Non-pigmented ciliary epithelial cell (primary cell): ENCODE data around the gene ZBTB2.

ENCODE experiments used
- DNase-seq: peaks from one replicate; pipeline ENCODE4 v3.0.0-alpha.2; 2010; ENCODE audit warnings: low read depth

The ZBTB2 gene

GRCh38 chr6:151391471-151392413 lies at the start of gene ZBTB2:
TSS of gene ZBTB2 (minus strand) at chr6:151391559. CDS start at chr6:151373637, 17,922 bp downstream.
- peak; percentile 60 for DNase-seq

GRCh38 chr6:151440930-151441329 lies 49.6 kb upstream of the ZBTB2 start:
- no peak for DNase-seq

- DNase-seq: no peak
Observed at GRCh38 chr6:151440498-151440897, 49.1 kb upstream of the ZBTB2 start.

GRCh38 chr6:151437401-151437800 lies 46.0 kb upstream of the ZBTB2 start:
- no peak for DNase-seq

GRCh38 chr6:151436802-151437201 lies 45.4 kb upstream of the ZBTB2 start:
- DNase-seq: no peak

GRCh38 chr6:151436300-151436699 lies 44.9 kb upstream of the ZBTB2 start:
- DNase-seq: no peak

- DNase-seq: no peak
Observed at GRCh38 chr6:151434369-151434768, 43.0 kb upstream of the ZBTB2 start.

GRCh38 chr6:151432651-151433050 lies 41.3 kb upstream of the ZBTB2 start:
- DNase-seq: no peak

- no peak for DNase-seq
Observed at GRCh38 chr6:151431337-151431736, 40.0 kb upstream of the ZBTB2 start.

- DNase-seq: no peak
Observed at GRCh38 chr6:151430886-151431285, 39.5 kb upstream of the ZBTB2 start.

- DNase-seq: no peak
Observed at GRCh38 chr6:151428093-151428735, 36.9 kb upstream of the ZBTB2 start.

- DNase-seq: no peak
Observed at GRCh38 chr6:151425561-151425960, 34.2 kb upstream of the ZBTB2 start.

GRCh38 chr6:151422981-151423380 lies 31.6 kb upstream of the ZBTB2 start:
- no peak for DNase-seq

- DNase-seq: no peak
Observed at GRCh38 chr6:151417477-151417876, 26.1 kb upstream of the ZBTB2 start.

GRCh38 chr6:151414641-151415260 lies 23.4 kb upstream of the ZBTB2 start:
- no peak for DNase-seq

- no peak for DNase-seq
Observed at GRCh38 chr6:151413372-151414145, 22.2 kb upstream of the ZBTB2 start.

- no peak for DNase-seq
Observed at GRCh38 chr6:151412909-151413308, 21.6 kb upstream of the ZBTB2 start.

GRCh38 chr6:151409679-151410078 lies 18.3 kb upstream of the ZBTB2 start:
- DNase-seq: no peak

- DNase-seq: no peak
Observed at GRCh38 chr6:151409260-151409659, 17.9 kb upstream of the ZBTB2 start.

- DNase-seq: no peak
Observed at GRCh38 chr6:151408858-151409257, 17.5 kb upstream of the ZBTB2 start.

GRCh38 chr6:151403919-151404308 lies 12.6 kb upstream of the ZBTB2 start:
- DNase-seq: no peak

GRCh38 chr6:151402228-151402627 lies 10.9 kb upstream of the ZBTB2 start:
- DNase-seq: no peak
